Hepatic stellate cell (primary cell): ENCODE data around the gene PRDM15.

Experiments
- DNase-seq: peaks from one replicate; pipeline ENCODE4 v3.0.0; 2011; ENCODE audit warnings: low spot score

Gene PRDM15

GRCh38 chr21:41763398-41763931, 115.7 kb downstream of the PRDM15 start:
- DNase-seq = no peak

GRCh38 chr21:41762753-41763152, 116.4 kb downstream of the PRDM15 start:
- DNase-seq = no peak

DNA sequence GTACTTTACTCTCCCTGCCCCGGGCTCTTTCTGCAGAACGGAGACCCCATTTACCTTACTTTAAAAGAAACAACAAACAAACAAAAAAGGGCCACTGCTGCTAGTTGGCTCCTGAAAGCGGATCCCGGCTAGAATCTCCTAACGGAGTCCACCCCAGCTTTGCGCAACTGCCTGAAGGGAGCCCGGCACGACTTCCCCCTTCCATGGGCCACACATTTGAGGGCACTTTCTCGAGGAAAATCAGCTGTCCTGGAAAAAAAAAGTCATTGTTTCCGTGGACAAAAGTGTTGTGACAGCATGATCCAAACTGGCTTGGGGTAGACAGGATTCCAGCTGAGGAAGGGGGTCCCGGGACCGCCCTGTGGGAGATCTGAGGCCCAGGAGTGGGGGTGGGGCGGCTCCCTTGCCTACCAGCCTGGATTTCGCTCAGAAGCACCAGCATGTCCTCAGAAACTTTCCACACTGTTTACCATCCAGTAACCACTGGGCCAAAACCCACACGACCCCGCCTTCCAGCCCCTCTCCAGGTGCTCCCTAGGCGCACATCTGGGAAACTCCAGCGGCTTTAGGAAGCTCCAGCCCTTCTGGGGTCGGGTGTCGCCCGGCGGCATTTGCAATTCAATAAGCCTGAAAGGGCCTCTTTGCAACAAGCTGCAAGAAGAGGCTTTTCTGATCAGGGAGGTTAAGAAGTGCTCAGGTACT, 117.1 kb downstream of the PRDM15 start:
- no peak for DNase-seq

- peak; percentile 43 for DNase-seq
These were observed 117.8 kb downstream of the PRDM15 start for GRCh38 chr21:41761211-41761933.

GRCh38 chr21:41760411-41760810, 118.7 kb downstream of the PRDM15 start:
- DNase-seq = no peak

DNA sequence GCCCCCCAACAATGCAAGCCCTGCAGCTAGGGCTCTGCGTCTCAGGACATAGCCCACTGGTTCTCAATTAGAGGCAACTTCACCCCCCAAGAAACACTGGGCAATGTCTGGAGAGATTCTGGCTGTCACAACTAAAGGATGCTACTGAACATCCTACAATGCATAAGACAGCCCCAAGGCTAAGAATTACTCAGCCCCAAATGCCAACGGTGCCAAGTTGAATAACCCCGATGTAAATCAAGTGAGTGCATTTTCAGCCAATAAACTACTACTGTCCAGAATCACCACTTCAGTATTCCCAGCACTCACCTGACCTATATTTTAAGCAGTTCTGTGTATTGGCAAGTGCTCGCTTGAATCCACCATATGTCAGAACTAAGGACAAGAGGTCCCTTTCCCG, 119.2 kb downstream of the PRDM15 start:
- no peak for DNase-seq

DNA sequence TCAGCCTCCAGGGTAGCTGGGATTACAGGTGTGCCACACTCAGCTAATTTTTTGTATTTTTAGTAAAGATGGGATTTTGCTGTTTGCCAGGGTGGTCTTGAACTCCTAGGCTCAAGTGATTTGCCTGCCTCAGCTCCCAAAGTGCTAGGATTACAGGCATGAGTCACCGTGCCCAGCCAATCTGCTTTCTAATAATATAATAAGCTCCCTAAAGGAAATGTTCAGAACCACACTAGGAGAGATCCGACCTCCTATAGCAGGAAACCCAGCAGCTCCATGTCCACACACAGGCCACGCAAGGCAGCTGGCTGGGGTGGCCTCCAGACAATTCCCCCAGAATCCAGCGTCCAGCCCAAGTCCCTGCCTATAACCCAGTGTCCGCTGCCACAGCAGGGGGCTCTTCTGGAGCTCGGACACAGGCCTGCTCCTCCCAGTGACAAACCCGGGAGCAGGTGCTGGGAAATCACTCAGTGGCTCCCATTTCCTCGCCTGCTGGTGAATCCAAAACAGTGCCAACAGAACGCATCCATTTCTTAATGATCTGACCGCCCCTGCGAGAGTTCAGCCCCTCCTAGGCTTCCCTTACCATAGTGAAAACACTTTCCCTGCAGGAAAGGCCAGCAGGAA, 119.8 kb downstream of the PRDM15 start:
- DNase-seq = no peak

- DNase-seq = no peak
These were observed 120.6 kb downstream of the PRDM15 start for GRCh38 chr21:41758550-41758949.

DNA sequence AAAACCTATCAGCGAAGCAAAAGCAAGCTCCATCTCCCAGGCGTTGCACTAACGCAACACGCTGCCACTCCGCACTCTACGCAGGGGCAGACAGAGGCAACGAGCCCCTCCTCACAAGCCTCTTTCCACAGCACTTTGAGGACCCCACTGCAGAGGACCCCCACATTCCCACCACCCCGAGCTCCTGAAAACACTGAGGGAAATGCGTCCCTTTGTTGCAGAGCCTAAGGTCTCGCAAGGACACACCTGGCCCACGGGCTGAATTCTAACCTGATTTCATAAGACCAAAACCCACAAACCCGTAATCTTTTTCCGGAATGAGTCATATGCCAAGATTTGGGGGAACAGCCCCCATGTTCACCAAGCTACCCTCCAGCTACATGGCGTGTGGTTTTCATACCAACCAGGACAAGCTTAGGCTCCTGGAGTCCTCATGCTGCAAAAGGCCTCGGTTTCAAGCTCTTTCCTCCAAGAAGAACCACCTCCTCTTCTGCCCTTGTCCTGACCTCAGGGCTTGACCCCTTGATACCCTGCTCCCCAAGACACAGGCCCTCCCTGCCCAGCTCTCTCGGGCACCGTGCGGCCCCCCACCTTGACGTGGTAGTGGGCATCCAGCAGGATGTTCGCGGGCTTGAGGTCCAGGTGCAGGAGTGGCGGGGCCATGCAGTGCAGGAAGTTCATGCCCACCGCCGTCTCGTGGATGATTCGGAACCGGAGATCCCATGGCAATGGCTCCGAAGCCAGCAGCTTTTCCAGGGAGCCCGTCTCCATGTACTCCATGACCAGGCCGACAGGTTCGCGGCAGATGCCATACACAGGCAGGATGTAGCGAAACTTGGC, 123.0 kb downstream of the PRDM15 start:
- no peak for DNase-seq

GRCh38 chr21:41755258-41755933, 123.7 kb downstream of the PRDM15 start:
- DNase-seq = no peak

DNA sequence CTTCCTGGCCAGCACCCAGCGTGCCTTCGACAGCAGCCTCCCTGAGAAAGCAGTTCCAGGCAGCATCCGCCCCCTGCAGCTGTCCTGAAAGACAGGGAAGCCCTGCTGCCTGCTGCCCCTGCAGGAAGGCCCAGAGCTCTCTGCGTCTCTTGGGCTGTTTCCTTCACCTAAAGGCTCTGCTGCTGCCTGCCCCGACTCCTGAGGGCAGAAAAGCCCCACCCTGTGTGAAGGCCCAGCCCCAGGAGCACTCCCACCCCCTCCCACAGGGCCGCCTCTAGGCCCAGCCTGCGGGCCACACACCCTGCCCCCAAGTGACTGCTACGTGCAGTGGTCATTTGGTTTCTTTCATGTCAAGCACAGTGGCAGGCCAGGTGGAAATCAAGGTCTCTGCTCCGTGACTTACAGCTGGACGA, 124.7 kb downstream of the PRDM15 start:
- DNase-seq = no peak

- no peak for DNase-seq
These were observed 125.9 kb downstream of the PRDM15 start for GRCh38 chr21:41753006-41753898.

DNA sequence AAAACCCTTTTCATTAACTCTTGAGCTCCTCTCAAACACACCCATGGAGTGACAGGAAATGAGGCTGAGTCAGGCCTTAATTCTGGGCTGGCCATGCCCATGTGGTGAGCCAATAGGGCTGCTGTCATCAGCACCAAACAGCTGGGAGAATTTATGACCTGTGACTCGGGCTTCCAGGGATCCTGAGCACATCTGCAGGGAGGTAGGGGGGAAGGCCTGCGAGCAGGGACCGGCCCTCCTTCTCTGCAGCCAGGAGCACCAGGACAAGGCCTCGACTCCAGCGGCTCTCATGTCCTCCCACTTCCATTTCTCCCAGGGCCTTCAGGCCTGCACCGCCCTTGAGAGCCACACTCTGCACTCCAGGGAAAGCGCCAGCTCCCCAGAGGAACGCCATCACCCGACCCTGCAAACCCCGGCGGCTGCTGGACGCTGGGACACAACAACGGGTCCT, 126.9 kb downstream of the PRDM15 start:
- DNase-seq = peak; percentile 61

GRCh38 chr21:41751611-41752011, 127.5 kb downstream of the PRDM15 start:
- no peak for DNase-seq

- DNase-seq = no peak
These were observed 128.5 kb downstream of the PRDM15 start for GRCh38 chr21:41750532-41751151.

DNA sequence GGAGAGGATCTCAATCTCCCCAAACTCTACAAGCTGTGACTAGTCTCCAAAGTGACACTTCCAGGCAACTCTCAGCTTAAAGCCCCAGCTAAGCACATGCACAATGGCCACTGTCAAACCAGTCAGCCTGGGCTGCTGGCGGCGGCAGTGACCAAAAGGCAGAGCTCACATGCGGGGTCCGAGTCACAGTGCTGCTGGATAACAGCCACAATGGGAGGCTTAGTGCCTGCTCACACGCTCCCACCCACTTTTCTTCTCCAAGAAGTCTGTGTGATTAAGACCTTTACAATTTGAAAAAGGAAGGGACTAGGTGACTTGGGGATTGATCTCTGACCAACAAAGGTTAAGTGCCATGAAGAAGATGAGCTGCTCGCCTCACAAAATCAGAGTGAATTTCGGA, 129.1 kb downstream of the PRDM15 start:
- DNase-seq = peak; percentile 32

GRCh38 chr21:41749286-41749685, 129.9 kb downstream of the PRDM15 start:
- DNase-seq = no peak
